IMR-90 (cell line): ENCODE results near the gene SPINT2. TPM values are rescaled to one million over a fixed set of nuclear protein-coding genes. Genes with fewer than 3 reads are reported as not detected.

ENCODE experiments used
- ATAC-seq: fragments of 200-7000 bp; cut with Tn5 transposase; 2 replicates; pipeline ENCODE4 v1.9.1; 2020; ENCODE audit warnings: low read depth, mild to moderate bottlenecking, moderate library complexity
- BruUV-seq: library from RNA; stranded (reverse); fragments of 400-500 nt; replicated peaks from 2 replicates; lab custom pipeline; 2021; lab: Mats Ljungman, UMichigan
- CTCF ChIA-PET: fragments of 300-600 bp; formaldehyde crosslinking; extraction: SDS; loops from one replicate; lab custom pipeline; 2021; ENCODE audit warnings: antibody characterized with exemption; lab: Yijun Ruan, JAX
- POLR2A ChIA-PET: fragments of 300-600 bp; sonication (Branson Sonifier 250); formaldehyde crosslinking; loops from one replicate; lab custom pipeline; 2022; ENCODE audit warnings: antibody characterized with exemption; ENCODE audit not compliant: unreplicated experiment; lab: Charles Lee
- DNase-seq: peaks from one replicate; pipeline ENCODE4 v3.0.0; 2013
- H2AFZ ChIP-seq: replicated peaks from 2 replicates; pipeline ENCODE3; 2013; ENCODE audit warnings: low read length, mild to moderate bottlenecking; ENCODE audit not compliant: poor library complexity
- H2AK5ac ChIP-seq: 2 replicates; pipeline ENCODE4 v1.6.1; 2013; ENCODE audit warnings: low read depth, low read length, inconsistent platforms
- H2AK9ac ChIP-seq: replicated peaks from 2 replicates; pipeline ENCODE3; 2013; ENCODE audit warnings: mild to moderate bottlenecking, low read depth, low read length, moderate library complexity; ENCODE audit not compliant: poor library complexity
- H2BK120ac ChIP-seq: 2 replicates; pipeline ENCODE4 v1.6.1; 2013; ENCODE audit warnings: low read depth, low read length, inconsistent platforms
- H2BK15ac ChIP-seq: 3 replicates; pipeline ENCODE4 v1.6.1; 2013; ENCODE audit warnings: low read depth, low read length, inconsistent platforms
- H2BK20ac ChIP-seq: 2 replicates; pipeline ENCODE4 v1.6.1; 2013; ENCODE audit warnings: low read depth, mild to moderate bottlenecking, inconsistent platforms, low read length, moderate library complexity
- H2BK5ac ChIP-seq: 2 replicates; pipeline ENCODE4 v1.6.1; 2013; ENCODE audit warnings: mild to moderate bottlenecking, low read depth, low read length, inconsistent platforms; ENCODE audit not compliant: poor library complexity, severe bottlenecking
- H3K14ac ChIP-seq: replicated peaks from 2 replicates; pipeline ENCODE4 v1.6.1; 2013; ENCODE audit warnings: low read depth, low read length, inconsistent platforms
- H3K18ac ChIP-seq: 2 replicates; pipeline ENCODE4 v1.6.1; 2013; ENCODE audit warnings: low read depth, low read length, control low read depth
- H3K23ac ChIP-seq: 2 replicates; pipeline ENCODE4 v1.6.1; 2013; ENCODE audit warnings: low read depth, low read length, inconsistent platforms
- H3K27ac ChIP-seq: 2 replicates; pipeline ENCODE4 v1.5.1; 2013; ENCODE audit warnings: mild to moderate bottlenecking, control low read depth, low read length; ENCODE audit not compliant: insufficient read depth
- H3K27me3 ChIP-seq: 2 replicates; pipeline ENCODE4 v1.6.1; 2013; ENCODE audit warnings: low read length; ENCODE audit not compliant: control insufficient read depth, insufficient read depth
- H3K36me3 ChIP-seq: 2 replicates; pipeline ENCODE4 v1.6.1; 2013; ENCODE audit warnings: low read length, mixed read lengths; ENCODE audit not compliant: control insufficient read depth, insufficient read depth
- H3K4ac ChIP-seq: 2 replicates; pipeline ENCODE4 v1.6.1; 2013; ENCODE audit warnings: low read depth, low read length, inconsistent platforms
- H3K4me1 ChIP-seq: 2 replicates; pipeline ENCODE4 v1.6.1; 2013; ENCODE audit warnings: low read length, mixed read lengths; ENCODE audit not compliant: control insufficient read depth, insufficient read depth
- H3K4me2 ChIP-seq: 2 replicates; pipeline ENCODE4 v1.6.1; 2013; ENCODE audit warnings: low read depth, mild to moderate bottlenecking, control low read depth, low read length, moderate library complexity
- H3K4me3 ChIP-seq: 2 replicates; pipeline ENCODE4 v1.5.1; 2013; ENCODE audit warnings: low read depth, mild to moderate bottlenecking, control low read depth, low read length, moderate library complexity; ENCODE audit not compliant: insufficient read depth
- H3K56ac ChIP-seq: 2 replicates; pipeline ENCODE4 v1.6.1; 2013; ENCODE audit warnings: low read length, inconsistent platforms; ENCODE audit not compliant: insufficient read depth; ENCODE audit errors: extremely low read depth
- H3K79me1 ChIP-seq, 2 experiments: 2 replicates each; pipeline ENCODE4 v1.6.1; 2013; ENCODE audit warnings: low read length in 2 of 2, inconsistent platforms in 1 of 2, low read depth in 1 of 2
- H3K9ac ChIP-seq: 2 replicates; pipeline ENCODE4 v1.6.1; 2013; ENCODE audit warnings: low read depth, low read length, control low read depth
- H3K9me1 ChIP-seq: 2 replicates; pipeline ENCODE4 v1.6.1; 2013; ENCODE audit warnings: low read length, inconsistent platforms; ENCODE audit not compliant: insufficient read depth
- H3K9me3 ChIP-seq: 2 replicates; pipeline ENCODE4 v1.6.1; 2013; ENCODE audit warnings: low read length; ENCODE audit not compliant: control insufficient read depth, insufficient read depth
- H4K20me1 ChIP-seq: 2 replicates; pipeline ENCODE4 v1.6.1; 2013; ENCODE audit warnings: low read length, inconsistent platforms; ENCODE audit not compliant: insufficient read depth
- H4K5ac ChIP-seq: 2 replicates; pipeline ENCODE4 v1.6.1; 2013; ENCODE audit warnings: mild to moderate bottlenecking, low read depth, low read length, control low read depth
- H4K8ac ChIP-seq, 2 experiments: 2 replicates each; pipeline ENCODE4 v1.6.1; 2013; ENCODE audit warnings: low read depth in 2 of 2, low read length in 2 of 2, control low read depth in 1 of 2, inconsistent platforms in 1 of 2
- H4K91ac ChIP-seq: 2 replicates; pipeline ENCODE4 v1.6.1; 2013; ENCODE audit warnings: low read depth, low read length, inconsistent platforms; ENCODE audit not compliant: insufficient read depth
- BHLHE40 ChIP-seq: fragments of 150-350 bp; IDR thresholded peaks from 2 replicates; pipeline ENCODE4 v1.6.1; 2016; ENCODE audit warnings: mild to moderate bottlenecking, low read depth, low read length
- CEBPB ChIP-seq: IDR thresholded peaks from 2 replicates; pipeline ENCODE4 v1.6.1; 2012; ENCODE audit warnings: low read depth, low read length, improper control_type of control experiment
- CHD1 ChIP-seq: IDR thresholded peaks from 2 replicates; pipeline ENCODE4 v1.6.1; 2012; ENCODE audit warnings: low read depth, low read length, improper control_type of control experiment
- CTCF ChIP-seq: conservative IDR thresholded peaks from 2 replicates; pipeline ENCODE4 v1.5.1; 2012; ENCODE audit warnings: mild to moderate bottlenecking, low read depth, low read length, improper control_type of control experiment
- ELK1 ChIP-seq: fragments of 150-350 bp; IDR thresholded peaks from 2 replicates; pipeline ENCODE4 v1.6.1; 2016; ENCODE audit warnings: low read depth, mild to moderate bottlenecking, low read length, moderate library complexity, borderline replicate concordance
- FOS ChIP-seq: fragments of 150-350 bp; IDR thresholded peaks from 2 replicates; pipeline ENCODE4 v1.6.1; 2016; ENCODE audit warnings: low read depth, low read length
- MAFK ChIP-seq: IDR thresholded peaks from 2 replicates; pipeline ENCODE4 v1.6.1; 2012; ENCODE audit warnings: low read depth, low read length, improper control_type of control experiment
- MAZ ChIP-seq: IDR thresholded peaks from 2 replicates; pipeline ENCODE4 v1.6.1; 2012; ENCODE audit warnings: low read depth, mild to moderate bottlenecking, low read length, improper control_type of control experiment, moderate library complexity, borderline replicate concordance
- MXI1 ChIP-seq: IDR thresholded peaks from 2 replicates; pipeline ENCODE4 v1.6.1; 2012; ENCODE audit warnings: low read depth, mild to moderate bottlenecking, low read length, moderate library complexity, borderline replicate concordance
- NFE2L2 ChIP-seq: fragments of 150-350 bp; IDR thresholded peaks from 2 replicates; pipeline ENCODE4 v1.6.1; 2016; ENCODE audit warnings: low read depth, mild to moderate bottlenecking, low read length
- POLR2A ChIP-seq: IDR thresholded peaks from 2 replicates; pipeline ENCODE4 v1.6.1; 2012; ENCODE audit warnings: mild to moderate bottlenecking, low read depth, low read length
- RAD21 ChIP-seq: IDR thresholded peaks from 2 replicates; pipeline ENCODE4 v1.6.1; 2012; ENCODE audit warnings: low read length, improper control_type of control experiment
- RFX5 ChIP-seq: IDR thresholded peaks from 2 replicates; pipeline ENCODE4 v1.8.0; 2012; ENCODE audit warnings: low read depth, mild to moderate bottlenecking, low read length, moderate library complexity
- SMC3 ChIP-seq: fragments of 150-350 bp; IDR thresholded peaks from 2 replicates; pipeline ENCODE4 v1.6.1; 2016; ENCODE audit warnings: low read depth, mild to moderate bottlenecking, antibody characterized with exemption, low read length, moderate library complexity
- USF2 ChIP-seq: fragments of 150-350 bp; IDR thresholded peaks from 2 replicates; pipeline ENCODE4 v1.6.1; 2017; ENCODE audit warnings: mild to moderate bottlenecking, antibody characterized with exemption, low read length, low read depth
- WGBS, 2 experiments: methylation state at CpG; one replicate each; pipeline versions ENCODE4 v1.1.5 to v1.1.7; 2013; ENCODE audit warnings: missing lambda C conversion rate in 2 of 2; ENCODE audit not compliant: insufficient read length in 1 of 2; ENCODE audit errors: extremely low coverage in 2 of 2; 5-methylcytosine and 5-hydroxymethylcytosine counted together
- dilution Hi-C: fragments of 300-500 bp; cut with HindIII; formaldehyde crosslinking; loops from one replicate; pipeline ENCODE4 v1.14.3; 2018; ENCODE audit warnings: low sequenced_read_pairs; ENCODE audit not compliant: unreplicated experiment
- in situ Hi-C: fragments of 300-500 bp; cut with MboI; formaldehyde crosslinking; loops from 3 replicates; pipeline ENCODE4 v1.14.3; 2019; ENCODE audit warnings: low sequenced_read_pairs, inconsistent platforms, mixed read lengths
- intact Hi-C: fragments of 100-400 bp; cut with micrococcal nuclease; formaldehyde crosslinking; loops from 2 replicates; pipeline ENCODE4 v1.10.0; 2022
- polyA plus RNA-seq, 3 experiments: library from polyadenylated mRNA; depleted of rRNA; stranded (reverse); fragments of >200 nt; gene quantifications; 2 replicates each; pipeline ENCODE4 v1.2.3, GENCODE V29; 2012; ENCODE audit warnings: low replicate concordance in 1 of 3
- total RNA-seq: library from RNA; depleted of rRNA; stranded (reverse); fragments of >200 nt; gene quantifications from 2 replicates; pipeline ENCODE4 v1.2.3, GENCODE V29; 2012

Gene SPINT2
- total and polyA plus RNA-seq, 2 of the 4 experiments (the other 2 are of a cell fraction): 0.54 to 1.2 TPM

- no peak overlapping the region for H3K27ac ChIP-seq
- H3K9me1 ChIP-seq: peaks cover 3% of the 10 kb centered on the region
- dilution Hi-C loops: no loop called here
- peaks cover 0 to 10% of the 10 kb centered on the region in 2 experiments; a peak in 3 of 4 replicates for H3K79me1 ChIP-seq
- H3K9ac ChIP-seq: no peak overlapping the region
- peaks cover 7% of the 10 kb centered on the region for H3K4me1 ChIP-seq
- H3K14ac ChIP-seq: no peak overlapping the region
- H3K56ac ChIP-seq: no peak overlapping the region
- no peaks in the 10 kb centered on the region for H3K27me3 ChIP-seq
- H4K8ac ChIP-seq: no peak overlapping the region
- H3K18ac ChIP-seq: no peak overlapping the region
- ChIA-PET POLR2A (interaction anchor here (0.7 kb wide), 1 partner anchor 49 kb away, joined by 3 read pairs; no protein-coding TSS in a partner anchor), CTCF (no interaction called here)
- H2BK120ac ChIP-seq: no peak overlapping the region
- peaks cover 8% of the 10 kb centered on the region for H4K20me1 ChIP-seq
- TF ChIP-seq MAZ: no peak
- TF ChIP-seq POLR2A: no peak
- TF ChIP-seq CEBPB: no peak
- no peak for TF ChIP-seq FOS
- no peak for TF ChIP-seq RFX5
- TF ChIP-seq CHD1: no peak
- TF ChIP-seq SMC3: no peak
- TF ChIP-seq MAFK: no peak
- no peak for TF ChIP-seq USF2
- TF ChIP-seq RAD21: no peak
- no peak for TF ChIP-seq ELK1
- no peak for TF ChIP-seq NFE2L2
- no peak for TF ChIP-seq BHLHE40
- TF ChIP-seq MXI1: no peak
- no peak for TF ChIP-seq CTCF
- no peak for DNase-seq
- H2BK5ac ChIP-seq: no peak overlapping the region
- H3K9me3 ChIP-seq: no peaks in the 10 kb centered on the region
- H3K36me3 ChIP-seq: peaks cover 30% of the 10 kb centered on the region
- no peak overlapping the region for H2BK15ac ChIP-seq
- H3K4me3 ChIP-seq: no peak overlapping the region
- no peak overlapping the region for H2AK5ac ChIP-seq
- no peak for ATAC-seq
- WGBS, 2 experiments: 62% methylated on average over 18 of the region's 29 CpGs; no CpG with 5 or more reads in 1 of the 2 experiments
- H3K4me2 ChIP-seq: no peak overlapping the region
- BruUV-seq: no TSS peak
- H2BK20ac ChIP-seq: no peak overlapping the region
- no peak overlapping the region for H4K91ac ChIP-seq
- intact Hi-C loops: no loop called here
- in situ Hi-C loops: no loop called here
- H2AFZ ChIP-seq: peak overlapping the region; percentile 41
- no peak overlapping the region for H3K23ac ChIP-seq
- H2AK9ac ChIP-seq: peak overlapping the region; percentile 52
- no peak overlapping the region for H3K4ac ChIP-seq
- no peak overlapping the region for H4K5ac ChIP-seq
Observed at GRCh38 chr19:38304866-38305429, 40.6 kb downstream of the SPINT2 start.
